Measurements from ENCODE around the gene MKRN2.
"Not testable (repeated sequence)": the region's sequence is repeated elsewhere in the genome, so short reads cannot be mapped to it uniquely, and the experiment has no call there.

MKRN2 gene

GRCh38 chr3:12556690-12557472 is at the start of gene MKRN2:
Gene MKRN2, plus strand, starts transcription at chr3:12557087. Its CDS starts 64 bp downstream, at chr3:12557151.
- peak; percentile 89 for DNase-seq (ENCODE audit: low spot score)

GRCh38 chr3:12507591-12508281 is 49.2 kb upstream of the MKRN2 start:
- no peak for DNase-seq (ENCODE audit: low spot score)

GRCh38 chr3:12508291-12508700 is 48.6 kb upstream of the MKRN2 start:
- DNase-seq (ENCODE audit: low spot score) = no peak

GRCh38 chr3:12509466-12509865 is 47.4 kb upstream of the MKRN2 start:
- DNase-seq (ENCODE audit: low spot score) = no peak

GRCh38 chr3:12512534-12513118 is 44.3 kb upstream of the MKRN2 start:
- DNase-seq (ENCODE audit: low spot score) = no peak

GRCh38 chr3:12513694-12514446 is 43.0 kb upstream of the MKRN2 start:
- no peak for DNase-seq (ENCODE audit: low spot score)

GRCh38 chr3:12515631-12516030 is 41.3 kb upstream of the MKRN2 start:
- DNase-seq (ENCODE audit: low spot score) = no peak

GRCh38 chr3:12516873-12517272 is 40.0 kb upstream of the MKRN2 start:
- DNase-seq (ENCODE audit: low spot score) = no peak

GRCh38 chr3:12518261-12519028 is 38.4 kb upstream of the MKRN2 start:
- DNase-seq (ENCODE audit: low spot score) = no peak

- DNase-seq (ENCODE audit: low spot score) = no peak
Measured at GRCh38 chr3:12521010-12521409, 35.9 kb upstream of the MKRN2 start.

GRCh38 chr3:12522721-12523120 is 34.2 kb upstream of the MKRN2 start:
- DNase-seq (ENCODE audit: low spot score) = no peak

GRCh38 chr3:12527757-12528143 is 29.1 kb upstream of the MKRN2 start:
- DNase-seq (ENCODE audit: low spot score) = no peak

GRCh38 chr3:12532182-12532581 is 24.7 kb upstream of the MKRN2 start:
- no peak for DNase-seq (ENCODE audit: low spot score)

GRCh38 chr3:12536423-12536822 is 20.5 kb upstream of the MKRN2 start:
- DNase-seq (ENCODE audit: low spot score) = no peak

- no peak for DNase-seq (ENCODE audit: low spot score)
Measured at GRCh38 chr3:12541625-12542024, 15.3 kb upstream of the MKRN2 start.

GRCh38 chr3:12543497-12543896 is 13.4 kb upstream of the MKRN2 start:
- not testable (repeated sequence) for DNase-seq (ENCODE audit: low spot score)

- no peak for DNase-seq (ENCODE audit: low spot score)
Measured at GRCh38 chr3:12544652-12545472, 12.0 kb upstream of the MKRN2 start.

- DNase-seq (ENCODE audit: low spot score) = no peak
Measured at GRCh38 chr3:12545473-12545791, 11.5 kb upstream of the MKRN2 start, which contains the start of gene MKRN2OS. Gene MKRN2OS, minus strand, starts transcription at chr3:12545499. Its CDS starts 35 bp downstream, at chr3:12545464.

GRCh38 chr3:12549971-12550760 is 6.7 kb upstream of the MKRN2 start:
- no peak for DNase-seq (ENCODE audit: low spot score)

GRCh38 chr3:12553921-12554391 is 2.9 kb upstream of the MKRN2 start:
- peak; percentile 52 for DNase-seq (ENCODE audit: low spot score)

Measured in hematopoietic multipotent progenitor cell treated with erythropoietin and hydrocortisone succinate and interleukin-3 and kit ligand, for 15 days (in vitro differentiated cells).